Neural progenitor cell (in vitro differentiated cells): ENCODE results near the gene PITRM1. TPM values are rescaled to one million over a fixed set of nuclear protein-coding genes. Genes with fewer than 3 reads are reported as not detected.

Experiments used
- DNase-seq: peaks from one replicate; pipeline ENCODE4 v3.0.0-alpha.2; 2016; ENCODE audit warnings: low spot score
- H2AFZ ChIP-seq: fragments of 200-600 bp; sonication (generic); replicated peaks from 2 replicates; pipeline ENCODE4 v1.6.1; 2016; ENCODE audit warnings: antibody characterized with exemption
- H3F3A ChIP-seq: fragments of 200-600 bp; sonication (generic); 2 replicates; pipeline ENCODE4 v1.6.1; 2016; ENCODE audit warnings: antibody characterized with exemption, low read depth
- H3K27ac ChIP-seq: fragments of 200-600 bp; sonication (generic); 2 replicates; pipeline ENCODE4 v1.5.1; 2016; ENCODE audit warnings: mild to moderate bottlenecking
- H3K27me3 ChIP-seq: fragments of 200-600 bp; sonication (generic); 2 replicates; pipeline ENCODE4 v1.6.1; 2016; ENCODE audit warnings: mild to moderate bottlenecking, moderate library complexity
- H3K36me3 ChIP-seq: fragments of 200-600 bp; sonication (generic); 2 replicates; pipeline ENCODE4 v1.5.1; 2016
- H3K4me1 ChIP-seq: fragments of 200-600 bp; sonication (generic); 2 replicates; pipeline ENCODE4 v1.6.1; 2016; ENCODE audit warnings: mixed run types
- H3K4me2 ChIP-seq: fragments of 200-600 bp; sonication (generic); 2 replicates; pipeline ENCODE4 v1.6.1; 2016
- H3K4me3 ChIP-seq: fragments of 200-600 bp; sonication (generic); 2 replicates; pipeline ENCODE4 v1.5.1; 2016
- H3K79me2 ChIP-seq: fragments of 200-600 bp; sonication (generic); 2 replicates; pipeline ENCODE4 v1.6.1; 2016; ENCODE audit warnings: low read depth
- H3K9ac ChIP-seq: fragments of 200-600 bp; sonication (generic); 2 replicates; pipeline ENCODE4 v1.6.1; 2016
- H3K9me3 ChIP-seq: fragments of 200-600 bp; sonication (generic); 2 replicates; pipeline ENCODE4 v1.5.1; 2016; ENCODE audit warnings: low read depth
- H4K20me1 ChIP-seq: fragments of 200-600 bp; sonication (generic); 2 replicates; pipeline ENCODE4 v1.6.1; 2016; ENCODE audit warnings: low read depth
- H3K27ac Mint-ChIP-seq: 3 replicates; pipeline ENCODE4 v1.8.0; 2021; ENCODE audit warnings: mixed read lengths
- H3K27me3 Mint-ChIP-seq: 2 replicates; pipeline ENCODE4 v1.8.0; 2022; ENCODE audit warnings: low read depth, mild to moderate bottlenecking, inconsistent platforms, moderate library complexity, mixed read lengths; ENCODE audit not compliant: insufficient read depth
- H3K36me3 Mint-ChIP-seq: 3 replicates; pipeline ENCODE4 v1.8.0; 2021; ENCODE audit warnings: mixed read lengths
- H3K4me1 Mint-ChIP-seq: 3 replicates; pipeline ENCODE4 v1.8.0; 2021; ENCODE audit warnings: mixed read lengths
- H3K4me3 Mint-ChIP-seq: 3 replicates; pipeline ENCODE4 v1.8.0; 2021; ENCODE audit warnings: mild to moderate bottlenecking, moderate library complexity, mixed read lengths
- H3K9me3 Mint-ChIP-seq: 3 replicates; pipeline ENCODE4 v1.8.0; 2020; ENCODE audit warnings: mixed read lengths
- CTCF ChIP-seq: fragments of 200-600 bp; sonication (generic); IDR thresholded peaks from 2 replicates; pipeline ENCODE4 v1.5.1; 2017; ENCODE audit warnings: antibody characterized with exemption, mild to moderate bottlenecking
- EZH2 ChIP-seq: fragments of 200-600 bp; sonication (generic); IDR thresholded peaks from 2 replicates; pipeline ENCODE4 v1.6.1; 2017; ENCODE audit warnings: antibody characterized with exemption, mild to moderate bottlenecking, moderate library complexity
- EZH2phosphoT487 ChIP-seq: fragments of 200-600 bp; sonication (generic); IDR thresholded peaks from 2 replicates; pipeline ENCODE4 v1.6.1; 2017; ENCODE audit warnings: antibody characterized with exemption
- total RNA-seq: library from RNA; depleted of rRNA; stranded (reverse); fragments of >200 nt; gene quantifications from 2 replicates; pipeline ENCODE4 v1.2.3, GENCODE V29; 2015; ENCODE audit warnings: low replicate concordance

The PITRM1 gene
- total RNA-seq, 1 donor from 2014 or later: 38.0 TPM

- Histone ChIP-seq H3K4me3 (no peak overlapping the region), H3K4me2 (no peak overlapping the region), H3K4me1 (peaks cover 13% of the 10 kb centered on the region), H4K20me1 (no peaks in the 10 kb centered on the region), H3K79me2 (no peaks in the 10 kb centered on the region), H3K36me3 (no peaks in the 10 kb centered on the region), H3F3A (no peaks in the 10 kb centered on the region), H3K27me3 (no peaks in the 10 kb centered on the region), H3K9ac (no peak overlapping the region), H3K9me3 (no peaks in the 10 kb centered on the region), H3K27ac (no peak overlapping the region), H2AFZ (no peak overlapping the region)
- Mint-ChIP-seq H3K27me3 (peaks cover 3% of the 10 kb centered on the region), H3K4me1 (peaks cover 7% of the 10 kb centered on the region), H3K27ac (no peak overlapping the region), H3K36me3 (peaks cover 8% of the 10 kb centered on the region), H3K4me3 (no peak overlapping the region), H3K9me3 (no peaks in the 10 kb centered on the region)
- TF ChIP-seq CTCF (no peak), EZH2 (no peak), EZH2phosphoT487 (no peak)
- no peak for DNase-seq
Measured at GRCh38 chr10:3124412-3125175, 48.0 kb downstream of the PITRM1 start.

DNA sequence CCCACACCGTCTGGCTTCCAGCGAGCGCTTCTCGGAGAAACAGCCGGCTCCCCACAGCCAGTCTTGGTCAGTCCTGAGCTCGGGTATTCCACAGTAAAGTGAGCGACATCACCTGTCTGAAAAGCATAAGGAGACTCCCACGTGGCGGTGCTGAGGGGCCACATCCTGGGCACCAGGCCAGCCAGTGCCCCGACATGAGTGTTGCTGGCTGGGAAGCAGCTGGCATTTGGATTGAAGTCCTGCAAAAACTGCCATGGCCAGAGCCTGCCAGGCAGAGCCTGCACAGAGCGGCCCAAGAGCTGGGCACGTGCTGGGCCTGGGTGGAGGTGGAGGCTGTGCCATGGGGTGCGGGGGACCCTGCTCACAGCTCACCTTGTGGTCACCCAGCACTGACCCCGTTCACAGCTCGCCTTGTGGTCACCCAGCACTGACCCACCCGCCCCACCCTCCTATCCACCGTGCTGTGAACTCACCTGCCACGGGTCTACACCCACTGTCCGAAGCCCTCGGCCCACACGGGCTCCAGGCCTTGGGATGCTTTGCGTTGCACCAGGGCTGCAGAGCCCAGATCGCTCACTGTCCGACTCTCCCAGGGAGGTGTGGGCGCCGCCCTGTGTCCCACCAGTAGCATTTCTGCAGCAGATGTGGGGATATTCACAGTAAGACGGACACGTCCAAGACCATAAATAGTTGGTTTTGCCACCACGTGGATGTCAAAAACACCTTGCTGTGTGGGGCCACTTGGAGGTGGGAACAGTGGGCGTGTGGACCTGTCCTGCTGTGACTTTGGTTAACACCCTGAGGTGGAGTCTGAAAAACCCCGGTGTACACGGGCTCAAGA, 48.8 kb downstream of the PITRM1 start:
- Mint-ChIP-seq H3K4me3 (no peak overlapping the region), H3K27ac (no peak overlapping the region), H3K9me3 (no peaks in the 10 kb centered on the region), H3K36me3 (peaks cover 5% of the 10 kb centered on the region), H3K4me1 (peaks cover 7% of the 10 kb centered on the region), H3K27me3 (peaks cover 3% of the 10 kb centered on the region)
- Histone ChIP-seq H3K4me2 (no peak overlapping the region), H3K27me3 (no peaks in the 10 kb centered on the region), H3K27ac (no peak overlapping the region), H3F3A (no peaks in the 10 kb centered on the region), H3K36me3 (no peaks in the 10 kb centered on the region), H3K9me3 (no peaks in the 10 kb centered on the region), H3K9ac (no peak overlapping the region), H3K4me3 (no peak overlapping the region), H2AFZ (no peak overlapping the region), H4K20me1 (no peaks in the 10 kb centered on the region), H3K79me2 (no peaks in the 10 kb centered on the region), H3K4me1 (peaks cover 13% of the 10 kb centered on the region)
- TF ChIP-seq EZH2phosphoT487: no peak
- no peak for TF ChIP-seq EZH2
- TF ChIP-seq CTCF: no peak
- no peak for DNase-seq

DNA sequence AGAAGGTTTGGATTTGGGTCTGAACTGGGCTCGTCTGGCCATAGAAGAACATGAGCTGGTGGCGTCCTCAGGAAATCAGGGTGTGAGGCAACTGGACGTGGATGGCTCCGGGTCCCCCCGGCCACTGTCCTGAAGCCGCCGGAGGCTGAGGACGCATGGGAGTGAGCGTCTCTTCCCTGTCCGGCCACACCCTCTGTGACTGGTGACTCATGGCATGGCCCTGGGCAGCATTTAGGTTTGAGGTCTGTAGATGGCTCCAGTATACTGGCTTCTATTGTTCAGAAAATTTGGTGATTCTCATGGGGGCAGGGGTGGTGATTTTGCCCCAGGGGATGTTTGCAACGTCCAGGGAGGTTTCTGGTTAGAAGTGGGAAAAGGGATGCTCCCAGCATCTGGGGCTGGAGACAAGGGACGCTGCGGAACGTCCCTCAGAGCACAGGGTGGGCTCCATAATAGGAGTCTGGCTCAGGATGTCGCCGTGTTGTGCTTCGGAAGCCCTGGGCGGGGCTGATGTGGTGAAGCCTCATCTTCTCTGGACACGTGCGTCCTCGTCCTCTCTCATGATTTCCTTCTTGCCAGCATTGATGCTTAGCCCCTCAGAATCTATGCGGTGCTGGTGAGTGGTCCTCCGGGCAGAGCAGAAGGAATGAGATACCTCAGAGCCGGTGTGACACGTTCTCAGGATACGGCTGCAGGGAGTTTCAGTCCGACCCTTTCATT, 49.9 kb downstream of the PITRM1 start:
- Mint-ChIP-seq H3K4me1 (peaks cover 5% of the 10 kb centered on the region), H3K9me3 (no peaks in the 10 kb centered on the region), H3K27ac (no peak overlapping the region), H3K4me3 (no peak overlapping the region), H3K27me3 (peaks cover 3% of the 10 kb centered on the region), H3K36me3 (peaks cover 12% of the 10 kb centered on the region)
- no peaks in the 10 kb centered on the region for H3F3A ChIP-seq
- no peaks in the 10 kb centered on the region for H3K36me3 ChIP-seq
- no peak overlapping the region for H3K4me2 ChIP-seq
- H4K20me1 ChIP-seq: no peaks in the 10 kb centered on the region
- no peak overlapping the region for H3K4me3 ChIP-seq
- H3K27ac ChIP-seq: no peak overlapping the region
- no peak overlapping the region for H3K9ac ChIP-seq
- no peaks in the 10 kb centered on the region for H3K9me3 ChIP-seq
- no peaks in the 10 kb centered on the region for H3K27me3 ChIP-seq
- no peaks in the 10 kb centered on the region for H3K79me2 ChIP-seq
- H2AFZ ChIP-seq: no peak overlapping the region
- no peak for TF ChIP-seq EZH2phosphoT487
- no peak for TF ChIP-seq EZH2
- TF ChIP-seq CTCF: no peak
- DNase-seq: no peak
- peaks cover 13% of the 10 kb centered on the region for H3K4me1 ChIP-seq
